HEK293T (cell line): ENCODE measurements around the gene TEX36.
"Not testable (repeated sequence)": the region's sequence is repeated elsewhere in the genome, so short reads cannot be mapped to it uniquely, and the experiment has no call there.

Source experiments
- CTCF ChIA-PET: fragments of 350-600 bp; formaldehyde crosslinking; extraction: SDS; loops from one replicate; lab custom pipeline; 2021; ENCODE audit warnings: antibody characterized with exemption, inconsistent platforms; lab: Yijun Ruan, JAX
- POLR2A ChIA-PET: fragments of 350-600 bp; formaldehyde crosslinking; extraction: SDS; loops from one replicate; lab custom pipeline; 2020; ENCODE audit warnings: antibody characterized with exemption, inconsistent platforms; lab: Yijun Ruan, JAX
- DNase-seq: peaks from one replicate; pipeline ENCODE4 v3.0.0; 2012; ENCODE audit warnings: mixed read lengths; ENCODE audit errors: extremely low spot score
- ARNT ChIP-seq: fragments of 450-650 bp; IDR thresholded peaks from 2 replicates; pipeline ENCODE4 v1.6.1; 2017; ENCODE audit warnings: mild to moderate bottlenecking
- BHLHE40 ChIP-seq: fragments of 450-650 bp; IDR thresholded peaks from 2 replicates; pipeline ENCODE4 v1.6.1; 2016; ENCODE audit warnings: mild to moderate bottlenecking, moderate library complexity, borderline replicate concordance
- CTBP1 ChIP-seq: fragments of 450-650 bp; IDR thresholded peaks from 2 replicates; pipeline ENCODE4 v1.6.1; 2016; ENCODE audit warnings: borderline replicate concordance
- ELF4 ChIP-seq: fragments of 450-650 bp; IDR thresholded peaks from 2 replicates; pipeline ENCODE4 v1.6.1; 2017; ENCODE audit warnings: antibody characterized with exemption
- FOXA1 ChIP-seq: fragments of 450-650 bp; IDR thresholded peaks from 2 replicates; pipeline ENCODE4 v1.6.1; 2016; ENCODE audit warnings: mild to moderate bottlenecking
- FOXK2 ChIP-seq: fragments of 450-650 bp; IDR thresholded peaks from 2 replicates; pipeline ENCODE4 v1.6.1; 2016; ENCODE audit warnings: mild to moderate bottlenecking
- FOXM1 ChIP-seq: fragments of 450-650 bp; IDR thresholded peaks from 2 replicates; pipeline ENCODE4 v1.6.1; 2017; ENCODE audit warnings: mild to moderate bottlenecking, borderline replicate concordance
- HDGF ChIP-seq: fragments of 450-650 bp; IDR thresholded peaks from 2 replicates; pipeline ENCODE4 v1.6.1; 2017; ENCODE audit warnings: antibody characterized with exemption, borderline replicate concordance
- L3MBTL2 ChIP-seq: fragments of 450-650 bp; conservative IDR thresholded peaks from 2 replicates; pipeline ENCODE4 v1.6.1; 2016; ENCODE audit warnings: mild to moderate bottlenecking
- LEF1 ChIP-seq: fragments of 450-650 bp; IDR thresholded peaks from 2 replicates; pipeline ENCODE4 v1.6.1; 2017; ENCODE audit warnings: mild to moderate bottlenecking, borderline replicate concordance
- NFRKB ChIP-seq: fragments of 450-650 bp; IDR thresholded peaks from 2 replicates; pipeline ENCODE4 v1.6.1; 2016; ENCODE audit warnings: mild to moderate bottlenecking, moderate library complexity
- PKNOX1 ChIP-seq: fragments of 450-650 bp; IDR thresholded peaks from 2 replicates; pipeline ENCODE4 v1.6.1; 2016
- SP1 ChIP-seq: fragments of 450-650 bp; IDR thresholded peaks from 2 replicates; pipeline ENCODE4 v1.6.1; 2017
- SUZ12 ChIP-seq: fragments of 450-650 bp; IDR thresholded peaks from 2 replicates; pipeline ENCODE4 v1.6.1; 2016; ENCODE audit warnings: mild to moderate bottlenecking
- TARDBP ChIP-seq: fragments of 450-650 bp; IDR thresholded peaks from 2 replicates; pipeline ENCODE4 v1.6.1; 2016
- ZNF384 ChIP-seq: fragments of 450-650 bp; IDR thresholded peaks from 2 replicates; pipeline ENCODE4 v1.6.1; 2016

TEX36 gene, protein sequence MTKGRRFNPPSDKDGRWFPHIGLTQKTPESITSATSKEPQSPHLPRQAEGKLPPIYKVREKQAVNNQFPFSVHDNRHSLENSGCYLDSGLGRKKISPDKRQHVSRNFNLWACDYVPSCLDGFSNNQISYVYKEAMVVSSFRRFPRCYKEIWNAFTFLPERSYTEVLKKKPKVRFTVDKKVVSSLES

GRCh38 chr10:125683063-125683462 is at the start of gene TEX36:
TSS of gene TEX36 (minus strand) at chr10:125683163. CDS start at chr10:125682989, 174 bp downstream.
- ChIA-PET POLR2A (no interaction called here), CTCF (interaction anchor here (1.4 kb wide), 1 partner anchor 8 kb away, joined by 7 read pairs; no protein-coding TSS in a partner anchor)
- DNase-seq, result peak; percentile 6
- no peak for TF ChIP-seq FOXM1
- no peak for TF ChIP-seq PKNOX1
- TF ChIP-seq SP1, result no peak

DNA sequence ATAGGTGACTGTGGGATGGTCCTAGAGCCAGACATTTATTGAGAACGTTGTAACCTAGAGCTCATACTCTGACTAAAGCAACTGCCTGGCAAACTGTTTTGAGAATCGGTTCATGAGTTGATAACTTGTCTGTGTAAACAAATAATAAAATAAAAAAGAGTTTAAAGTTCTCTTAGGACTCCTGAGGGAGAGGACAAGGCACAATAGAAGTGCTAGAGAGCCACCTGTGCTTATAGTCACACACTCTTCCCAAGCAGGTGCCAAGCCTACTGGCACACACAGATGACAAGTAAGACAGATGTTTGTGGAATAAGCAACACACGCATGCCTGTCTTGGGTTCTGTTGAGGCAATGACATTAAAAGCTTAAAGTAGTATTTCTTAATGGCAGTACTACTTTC is 44.5 kb upstream of the TEX36 start:
- DNase-seq, result no peak
- no peak for TF ChIP-seq ELF4
- no peak for TF ChIP-seq PKNOX1
- POLR2A ChIA-PET, result no interaction called here
- CTCF ChIA-PET, result no interaction called here

DNA sequence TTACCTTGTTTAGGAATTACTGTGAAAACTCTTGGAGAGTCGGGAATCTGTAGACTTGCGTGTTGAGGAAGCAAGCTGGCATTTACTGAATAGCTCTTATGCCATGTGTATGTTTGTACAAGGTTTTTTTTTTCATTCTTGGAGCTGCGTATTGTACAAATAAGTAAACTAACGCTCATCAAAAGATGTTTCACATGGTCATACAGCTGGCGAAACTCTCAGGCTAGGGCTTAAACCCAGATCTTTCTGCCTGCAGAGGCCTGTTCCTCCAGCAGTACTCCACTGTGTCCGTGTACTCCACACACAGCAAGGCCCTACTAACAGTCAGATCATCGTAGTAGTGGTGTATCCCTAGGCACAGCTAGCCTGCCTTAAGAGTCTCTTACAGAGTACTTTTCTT is 44.0 kb upstream of the TEX36 start:
- CTCF ChIA-PET, result no interaction called here

GRCh38 chr10:125722811-125723210 is 39.8 kb upstream of the TEX36 start:
- POLR2A ChIA-PET, result interaction anchor here (1.1 kb wide), 1 partner anchor 12 kb away, joined by 3 read pairs; no protein-coding TSS in a partner anchor
- CTCF ChIA-PET, result no interaction called here
- TF ChIP-seq ARNT (no peak), L3MBTL2 (no peak), FOXM1 (no peak), HDGF (no peak), PKNOX1 (no peak), BHLHE40 (no peak), CTBP1 (no peak), FOXA1 (no peak), LEF1 (no peak), ZNF384 (no peak), SP1 (no peak), TARDBP (no peak), ELF4 (no peak), SUZ12 (no peak), FOXK2 (no peak), NFRKB (no peak)

More for the DNA sequence above, 44.0 kb upstream of the TEX36 start:
- POLR2A ChIA-PET, result interaction anchor here (0.9 kb wide), 1 partner anchor 14 kb away, joined by 3 read pairs; no protein-coding TSS in a partner anchor
- no peak for TF ChIP-seq ZNF384
- no peak for TF ChIP-seq ELF4
- DNase-seq, result no peak

DNA sequence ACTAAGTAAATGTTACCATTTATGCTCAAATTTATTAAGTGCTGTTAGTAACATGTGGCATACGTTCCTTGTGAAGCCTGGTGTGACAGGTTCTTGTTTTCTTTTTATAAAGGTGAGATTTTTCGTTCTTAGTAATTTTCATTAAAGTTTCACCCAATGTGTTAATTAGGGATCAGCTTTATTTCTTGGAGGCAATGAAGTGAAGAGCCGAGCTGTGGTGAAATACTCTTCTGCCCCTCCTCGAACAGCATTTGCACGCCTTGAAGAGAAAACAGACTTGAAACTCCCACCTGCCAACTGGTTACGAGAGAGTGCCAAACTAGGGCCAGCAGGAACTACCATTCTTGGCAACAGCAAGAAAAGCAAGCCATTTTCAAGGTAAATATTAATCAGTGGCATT is 38.1 kb upstream of the TEX36 start:
- TF ChIP-seq SUZ12 (no peak), BHLHE40 (no peak), ARNT (no peak), ELF4 (no peak), ZNF384 (no peak), NFRKB (no peak), FOXM1 (no peak), TARDBP (no peak), FOXA1 (no peak), L3MBTL2 (no peak)
- POLR2A ChIA-PET, result no interaction called here
- CTCF ChIA-PET, result no interaction called here
- DNase-seq, result no peak

More at GRCh38 chr10:125722811-125723210, 39.8 kb upstream of the TEX36 start:
- DNase-seq, result no peak

GRCh38 chr10:125720002-125720382 is 37.0 kb upstream of the TEX36 start:
- POLR2A ChIA-PET, result interaction anchor here (1.0 kb wide), 5 partner anchors 10 to 87 kb away, joined by 3 to 23 read pairs (median 5); no protein-coding TSS in a partner anchor
- no peak for DNase-seq
- CTCF ChIA-PET, result no interaction called here
- TF ChIP-seq L3MBTL2, result peak; percentile 44; the same call in 1 of the 2 replicates
- TF ChIP-seq ELF4, result no peak

DNA sequence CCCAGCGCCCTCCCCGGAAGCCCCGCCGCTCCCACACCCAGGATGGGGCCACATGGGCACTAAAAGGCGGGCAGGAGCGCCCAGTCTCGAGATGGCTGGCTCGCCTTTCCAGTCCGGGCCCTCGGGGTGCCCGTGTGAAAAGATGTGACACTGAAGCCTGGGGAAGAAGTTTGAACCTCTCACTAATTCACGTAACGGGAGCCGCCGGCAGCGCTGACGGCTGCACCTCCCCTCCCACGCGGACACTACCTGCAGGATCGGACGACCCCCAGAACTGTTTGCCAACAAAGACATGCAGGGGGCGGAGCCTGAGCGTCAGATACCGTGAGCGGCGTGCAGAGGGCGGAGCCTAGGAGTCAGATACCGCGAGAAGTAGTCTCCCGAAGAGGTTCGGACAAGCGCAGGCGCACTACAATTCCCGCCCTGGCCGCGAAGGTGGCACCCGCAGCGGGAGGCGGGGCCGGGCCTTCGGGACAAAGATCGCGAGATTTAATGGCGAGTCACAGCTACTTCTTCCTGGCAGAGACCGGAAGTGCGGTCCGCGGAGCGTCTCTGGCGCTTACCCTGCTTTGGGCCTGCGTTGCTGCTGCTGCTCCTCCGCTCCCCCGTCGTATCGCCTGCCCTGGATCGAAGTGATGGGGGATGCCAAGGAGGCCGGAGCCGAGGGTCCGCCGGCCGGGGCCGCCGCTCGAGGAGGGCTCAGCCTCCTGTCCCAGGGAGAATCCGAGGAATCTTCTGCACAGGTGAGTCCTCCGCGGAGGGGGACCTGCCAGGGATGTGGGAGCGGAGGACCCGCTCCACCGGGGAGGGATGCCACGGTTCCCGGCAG is 36.4 kb upstream of the TEX36 start, which contains the start of gene EDRF1:
TSS of gene EDRF1 (plus strand) at position 537 of the 829 bp plus-strand sequence. CDS start at position 636, 99 bp downstream.
- POLR2A ChIA-PET, result interaction anchor here (0.6 to 1.0 kb wide), 17 partner anchors 9 to 674 kb away, joined by 3 to 23 read pairs (median 3); partner anchors contain the start of genes BCCIP and UROS

DNA sequence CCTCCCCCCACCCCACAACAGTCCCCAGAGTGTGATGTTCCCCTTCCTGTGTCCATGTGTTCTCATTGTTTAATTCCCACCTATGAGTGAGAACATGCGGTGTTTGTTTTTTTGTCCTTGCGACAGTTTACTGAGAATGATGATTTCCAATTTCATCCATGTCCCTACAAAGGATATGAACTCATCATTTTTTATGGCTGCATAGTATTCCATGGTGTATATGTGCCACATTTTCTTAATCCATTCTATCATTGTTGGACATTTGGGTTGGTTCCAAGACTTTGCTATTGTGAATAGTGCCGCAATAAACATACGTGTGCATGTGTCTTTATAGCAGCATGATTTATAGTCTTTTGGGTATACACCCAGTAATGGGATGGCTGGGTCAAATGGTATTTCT is 31.8 kb upstream of the TEX36 start:
- CTCF ChIA-PET, POLR2A ChIA-PET, DNase-seq: not testable (repeated sequence)

More for the DNA sequence above, 36.4 kb upstream of the TEX36 start, which contains the start of gene EDRF1:
- peak; percentile 98 for TF ChIP-seq L3MBTL2
- TF ChIP-seq HDGF, result no peak
- peak; percentile 93 for TF ChIP-seq ELF4
- TF ChIP-seq PKNOX1, result peak; percentile 92
- peak; percentile 30; the same call in 1 of the 2 replicates for TF ChIP-seq CTBP1
- no peak for TF ChIP-seq ARNT
- peak; percentile 100 for DNase-seq
- CTCF ChIA-PET, result no interaction called here
